NK-92 treated with Interleukin-12 subunit alpha and Interleukin-12 subunit beta, amount 100 ng/mL, for 24 hours (cell line): ENCODE data around the gene NISCH.

Experiments
- DNase-seq: peaks from one replicate; lab custom pipeline; 2025; lab: John Stamatoyannopoulos, UW

The NISCH gene

DNA sequence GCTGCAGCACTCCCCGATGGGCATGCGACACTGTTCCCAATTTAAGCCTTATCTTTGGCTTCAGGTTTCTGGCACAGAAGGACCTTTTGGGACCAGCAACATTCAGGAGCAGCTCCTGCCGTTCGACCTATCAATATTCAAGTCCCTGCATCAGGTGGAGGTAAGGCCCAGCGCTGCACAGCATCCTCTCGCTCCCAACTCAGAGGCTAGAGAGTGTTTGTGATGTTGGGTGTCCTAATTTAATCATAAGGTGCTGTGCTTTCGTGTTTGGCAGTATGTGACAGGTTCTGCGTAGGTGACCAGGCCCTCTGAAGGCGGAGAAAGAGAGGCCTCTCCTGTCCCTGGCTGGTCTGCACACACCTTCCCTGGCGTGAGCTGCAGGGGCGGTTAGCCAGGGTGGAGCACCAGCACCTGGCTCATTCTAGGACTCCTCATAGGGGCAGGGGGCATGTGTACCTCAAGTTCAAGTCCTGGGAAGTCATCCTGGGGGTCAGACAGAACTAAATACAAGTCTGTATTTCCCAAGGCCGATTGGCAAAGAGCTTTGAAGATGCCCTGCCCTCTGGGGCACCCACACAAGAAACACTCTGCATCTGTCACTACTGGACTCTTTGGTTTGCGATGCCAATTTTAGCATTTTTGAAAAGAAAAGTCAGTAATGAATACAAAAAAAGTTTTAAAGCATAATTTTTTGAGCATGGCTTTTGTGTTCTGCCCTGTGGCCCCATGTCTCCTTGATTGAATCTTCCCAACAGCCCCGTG is 17.0 kb downstream of the NISCH start:
- no peak for DNase-seq

DNA sequence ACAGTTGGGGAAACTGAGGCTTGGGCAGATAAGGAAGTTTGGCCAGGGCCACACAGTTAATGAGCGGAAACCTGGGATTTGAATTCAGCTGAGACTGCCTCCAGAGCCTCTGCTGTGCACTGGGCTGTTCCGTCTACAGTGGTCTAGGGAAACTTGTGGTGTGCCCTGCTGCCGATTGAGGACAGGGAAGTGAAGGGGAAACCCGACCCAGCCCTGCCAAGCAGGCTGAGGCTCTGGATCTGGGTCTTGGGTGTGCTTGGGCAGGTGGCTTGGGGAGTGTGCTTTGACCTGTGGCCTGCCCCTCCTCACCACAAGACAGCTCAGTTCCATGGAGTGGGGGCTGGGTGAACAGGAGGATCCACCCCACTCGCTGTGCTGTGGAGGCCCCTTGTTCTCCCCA is 17.6 kb downstream of the NISCH start:
- no peak for DNase-seq

DNA sequence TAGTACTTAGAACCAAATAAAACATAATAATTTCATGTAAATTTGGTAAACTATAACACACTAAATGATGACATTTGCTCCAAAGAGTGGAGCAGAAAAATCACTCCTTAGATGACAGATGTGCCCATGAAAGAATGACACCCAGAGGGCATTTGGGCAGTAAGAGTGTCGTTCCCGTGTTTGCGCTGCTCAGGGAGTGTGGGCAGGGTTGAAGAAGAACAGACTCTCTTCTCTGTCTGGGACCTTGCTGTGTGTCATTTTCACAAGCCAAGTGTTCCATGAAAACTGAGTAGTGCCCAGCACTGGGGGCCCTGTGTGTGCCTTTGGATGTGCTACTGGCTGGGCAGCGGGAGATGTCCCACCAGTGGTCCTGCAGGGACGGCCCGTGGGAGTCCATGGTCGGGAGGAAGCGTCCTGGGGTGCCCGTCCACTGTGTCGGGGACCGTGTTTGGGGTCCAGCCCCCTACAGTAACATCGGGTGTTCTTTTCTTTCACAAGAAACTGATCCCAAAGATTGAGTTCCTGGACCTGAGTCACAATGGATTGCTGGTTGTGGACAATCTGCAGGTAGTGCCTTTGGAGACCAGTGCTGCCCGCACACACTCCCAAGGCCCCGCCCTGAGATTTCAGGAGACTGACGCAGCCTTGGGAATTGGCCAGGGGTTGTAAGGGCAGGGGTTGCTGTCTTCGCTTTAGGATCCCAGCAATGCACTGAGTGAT is 21.8 kb downstream of the NISCH start:
- DNase-seq, result no peak

DNA sequence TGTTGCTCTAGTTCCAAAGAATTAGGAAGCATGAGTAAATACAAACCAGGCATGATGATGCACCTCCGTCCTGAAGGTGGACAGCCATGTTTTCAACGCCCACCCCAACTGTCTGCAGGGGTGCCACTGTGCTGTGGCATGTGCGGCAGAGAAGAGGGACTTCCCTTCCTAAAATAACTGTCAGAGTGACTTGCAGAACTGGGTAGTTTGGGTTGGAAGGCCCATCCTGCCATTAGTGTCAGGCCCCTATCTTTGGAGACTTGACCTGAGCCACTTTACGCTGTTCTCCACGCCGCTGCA is 22.3 kb downstream of the NISCH start:
- no peak for DNase-seq

DNA sequence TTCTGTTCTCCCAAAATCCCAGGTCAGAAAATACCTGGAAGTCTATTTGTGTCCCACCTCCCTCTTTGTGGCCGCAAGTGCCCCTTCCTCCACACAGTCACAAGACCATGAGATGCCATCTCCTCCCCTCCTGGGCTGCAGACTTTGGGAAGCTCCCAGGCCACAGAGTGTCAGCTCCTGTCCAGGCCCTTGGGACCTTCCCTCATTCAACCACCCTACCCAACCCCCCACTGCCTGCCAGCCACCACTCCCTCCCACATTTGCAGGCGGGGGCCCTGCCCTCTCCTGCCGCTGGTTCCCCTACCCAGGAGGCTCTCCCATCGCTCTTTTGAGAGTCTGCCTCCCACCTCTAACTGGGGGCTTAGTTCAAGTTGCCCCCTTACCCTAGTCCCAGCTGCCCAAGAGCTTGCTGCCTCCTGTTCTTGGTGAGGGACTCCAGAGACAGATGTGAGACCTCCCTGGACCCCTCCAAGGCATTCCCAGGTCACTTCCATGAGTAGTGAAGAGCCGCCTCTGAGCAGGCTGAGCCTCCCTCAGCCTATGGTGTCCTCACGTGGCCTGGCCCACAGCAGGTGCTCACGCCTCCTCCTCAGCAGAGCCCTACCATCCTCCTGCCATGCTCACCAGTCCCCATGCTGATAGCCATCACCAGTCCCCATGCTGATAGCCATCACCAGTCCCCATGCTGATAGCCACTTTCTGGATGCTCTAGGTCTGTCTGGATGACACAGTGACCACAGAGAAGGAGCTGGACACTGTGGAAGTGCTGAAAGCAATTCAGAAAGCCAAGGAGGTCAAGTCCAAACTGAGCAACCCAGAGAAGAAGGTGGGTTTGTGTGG is 23.9 kb downstream of the NISCH start:
- DNase-seq, result no peak

DNA sequence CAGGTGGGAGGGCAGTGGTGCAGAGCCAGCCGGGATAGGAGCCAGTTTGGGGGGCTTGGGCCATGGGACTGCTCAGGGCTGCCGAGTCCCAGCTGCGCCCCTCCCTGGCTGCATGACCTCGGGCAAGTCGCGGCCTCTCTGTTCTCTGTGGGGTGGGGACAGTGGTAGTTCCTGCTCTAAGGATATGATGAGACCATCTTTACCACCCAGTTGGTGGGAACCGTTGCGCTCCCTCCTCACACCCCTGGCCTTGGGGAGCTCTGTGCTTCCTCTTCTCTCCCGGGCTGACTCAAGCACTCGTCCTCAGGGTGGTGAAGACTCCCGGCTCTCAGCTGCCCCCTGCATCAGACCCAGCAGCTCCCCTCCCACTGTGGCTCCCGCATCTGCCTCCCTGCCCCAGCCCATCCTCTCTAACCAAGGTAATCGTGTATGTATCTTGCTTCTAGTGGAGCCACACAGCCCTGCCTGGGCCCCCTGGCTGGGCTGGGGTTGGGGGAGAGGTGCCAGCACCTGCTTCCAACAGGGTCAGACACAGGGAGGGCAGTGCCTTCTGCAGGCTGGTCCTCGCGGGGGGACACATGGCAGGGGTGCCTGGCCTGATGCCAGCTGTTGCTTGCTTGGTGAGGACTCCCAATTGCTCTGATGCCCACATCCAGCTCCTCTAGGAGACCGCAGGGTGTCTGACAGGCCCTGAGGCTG is 24.6 kb downstream of the NISCH start:
- DNase-seq, result no peak

DNA sequence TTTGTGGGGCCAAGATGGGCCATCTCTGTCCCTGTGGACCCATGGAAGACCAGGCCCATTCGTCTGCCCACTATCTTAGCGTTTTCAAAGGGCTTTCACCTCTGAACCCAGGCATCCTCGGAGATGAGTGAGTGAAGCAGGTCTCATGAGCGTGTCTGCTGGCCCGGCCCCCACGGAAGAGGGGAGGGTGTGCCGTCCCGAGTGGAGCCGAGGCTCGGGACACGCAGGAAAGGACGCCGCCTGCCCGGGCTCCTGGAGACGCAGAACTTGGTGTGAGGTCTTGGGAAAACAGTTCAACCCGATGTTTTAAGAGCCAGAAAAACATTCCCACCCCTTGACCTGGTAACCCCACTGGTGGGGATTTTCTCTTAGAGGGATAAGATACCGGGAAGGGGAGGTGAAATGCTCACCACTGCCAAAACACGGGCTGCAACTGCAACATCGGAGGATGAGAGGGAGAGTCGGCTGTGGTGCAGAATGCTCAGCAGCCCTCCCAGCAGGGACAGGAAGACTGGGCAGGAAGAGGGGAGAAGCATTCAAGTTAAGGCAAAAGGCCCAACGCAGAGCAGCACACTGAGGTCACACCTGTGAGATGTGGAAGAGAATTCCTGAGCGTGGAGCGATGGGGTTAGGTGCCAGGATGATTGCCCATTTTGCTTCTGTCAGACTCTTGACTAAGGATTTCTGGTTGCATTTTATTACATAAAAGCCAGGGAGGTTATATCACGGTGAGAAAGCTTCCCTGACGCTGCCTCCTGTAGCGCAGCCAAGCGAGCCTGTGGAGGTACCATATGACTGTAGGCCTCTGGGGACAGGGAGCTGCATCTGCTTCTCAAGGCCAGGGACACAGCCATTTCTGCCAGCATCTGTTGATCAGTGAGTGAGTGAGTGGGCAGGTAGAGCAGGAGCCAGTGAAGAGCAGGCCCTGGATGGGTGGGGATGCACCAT is 25.6 kb downstream of the NISCH start:
- DNase-seq, result no peak

DNA sequence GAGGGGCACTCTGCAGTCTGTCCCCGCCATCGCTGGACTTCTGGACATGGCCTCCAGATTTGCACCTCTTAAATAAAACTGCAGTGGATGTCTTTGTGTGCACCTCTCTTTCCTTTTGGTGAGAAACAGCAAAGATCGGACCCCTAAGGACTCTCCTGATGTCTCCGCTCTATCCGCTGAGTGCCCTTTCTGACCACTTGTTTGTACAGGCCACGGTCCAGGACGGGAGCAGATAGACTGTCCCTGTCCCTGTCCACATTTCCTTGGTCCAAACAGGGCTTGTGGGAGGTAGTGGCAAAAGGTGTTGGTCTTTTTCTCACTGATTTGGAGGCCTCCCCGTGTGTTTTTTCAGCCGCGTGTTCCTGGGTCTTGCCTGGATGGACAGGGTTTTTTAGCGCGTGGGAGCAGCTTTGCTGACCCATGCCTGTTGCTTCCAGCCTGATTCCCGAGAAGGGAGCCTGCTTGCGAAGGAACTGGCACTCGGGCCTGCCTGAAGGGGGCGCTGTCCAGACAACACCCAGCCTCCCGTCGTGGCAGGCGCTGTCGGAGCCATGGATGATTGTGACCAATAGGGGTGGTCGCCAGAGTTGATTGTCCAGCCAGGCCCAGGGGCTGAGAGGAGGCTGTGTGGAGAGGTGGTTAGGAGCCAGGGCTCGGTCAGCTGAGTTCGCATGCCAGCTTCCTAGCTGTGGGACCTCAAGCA is 26.6 kb downstream of the NISCH start:
- DNase-seq, result no peak

DNA sequence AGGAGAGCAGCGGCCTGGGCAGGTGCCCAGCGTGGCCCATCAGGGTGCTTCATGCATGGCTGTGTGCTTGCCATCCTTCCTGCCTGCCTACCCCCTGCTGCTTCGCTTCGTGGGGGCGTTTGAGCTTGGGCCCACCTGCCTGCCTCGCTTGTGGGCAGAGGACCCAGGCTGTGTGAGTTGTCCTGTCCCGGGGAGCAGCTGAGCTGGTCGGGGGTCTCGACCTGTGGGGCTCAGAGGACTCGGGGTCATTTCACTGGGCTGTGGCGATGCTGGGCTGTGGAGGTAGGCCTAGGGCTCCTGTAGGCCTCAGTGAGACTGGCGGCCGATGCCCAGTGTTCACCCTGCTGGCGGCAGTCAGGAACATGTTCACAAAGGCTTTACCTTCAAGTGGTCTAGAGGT is 27.7 kb downstream of the NISCH start:
- DNase-seq, result no peak

DNA sequence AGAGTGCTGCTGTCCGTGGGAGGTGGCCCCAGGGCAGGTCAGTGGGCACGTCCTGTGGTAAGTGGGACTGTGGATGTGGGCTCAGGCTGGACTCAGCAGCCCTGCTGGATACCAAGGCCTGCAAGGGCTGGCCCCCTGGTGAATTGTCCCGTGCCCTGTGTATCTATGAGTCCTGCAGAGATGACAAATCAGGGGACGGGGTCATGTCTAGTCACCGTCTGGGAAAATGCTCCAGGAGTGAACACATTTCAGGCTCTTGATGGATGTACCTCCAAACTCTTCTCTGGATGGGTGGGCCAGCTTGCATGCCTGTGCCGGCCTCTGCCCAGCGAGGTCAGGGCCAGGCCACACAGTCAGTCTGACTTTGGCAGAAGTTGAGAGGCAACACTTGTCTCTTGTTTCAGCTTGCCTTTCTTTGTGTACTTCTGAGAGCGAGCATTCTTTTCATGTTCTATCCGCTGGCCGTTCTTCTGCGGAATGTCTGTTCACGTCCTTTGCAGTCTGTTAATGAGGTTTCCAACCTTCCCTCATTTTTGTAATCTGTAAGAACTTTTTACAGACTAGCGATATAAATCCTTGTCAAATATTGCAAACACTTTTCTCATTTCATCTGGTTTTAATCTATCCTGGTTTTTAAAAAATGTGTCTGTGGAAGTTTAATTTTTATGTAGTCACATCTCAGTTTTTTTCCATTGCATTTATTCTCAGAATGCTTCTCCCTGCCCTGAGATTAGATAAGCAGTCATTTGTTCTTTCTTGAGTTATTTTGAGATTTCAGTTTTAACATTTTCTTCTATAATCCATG is 28.4 kb downstream of the NISCH start:
- no peak for DNase-seq

DNA sequence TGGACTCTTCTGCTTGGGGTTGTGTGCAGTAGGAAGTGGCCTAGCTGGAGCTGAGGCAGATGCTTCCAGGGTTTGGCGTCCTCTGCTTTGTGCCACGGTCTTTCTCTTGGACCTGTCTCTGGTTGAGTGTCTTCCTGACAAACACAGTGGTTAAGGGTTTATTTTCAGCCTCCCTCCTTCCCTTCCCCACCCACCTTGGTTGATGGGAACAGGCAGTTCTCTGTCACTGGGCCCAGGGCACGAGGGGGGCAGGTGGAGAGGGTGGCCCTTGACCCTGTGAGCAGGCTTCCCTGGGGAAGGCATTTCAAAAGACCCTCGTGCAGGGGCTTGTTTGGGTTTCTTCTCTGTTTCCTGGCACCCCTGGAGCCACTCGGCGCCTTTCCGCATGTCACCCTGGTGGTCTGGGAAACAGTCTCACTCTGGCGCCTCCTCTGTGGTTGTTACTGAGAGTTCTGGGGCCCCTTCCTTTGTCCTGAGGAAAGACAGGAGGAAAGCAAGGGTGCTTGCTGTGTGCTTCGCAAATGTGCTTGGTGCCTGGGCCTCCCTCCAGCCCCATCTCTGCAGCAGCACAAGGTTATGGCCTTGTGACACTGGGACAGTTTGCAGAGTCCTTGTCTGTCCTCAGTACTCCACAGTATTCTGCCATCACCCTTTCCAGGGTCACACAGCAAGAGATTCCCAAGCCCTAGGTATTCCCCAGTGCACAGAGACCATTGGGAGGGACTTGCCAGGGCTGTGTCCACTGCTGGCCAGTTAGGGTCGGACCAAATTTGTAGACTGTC is 29.5 kb downstream of the NISCH start:
- no peak for DNase-seq

DNA sequence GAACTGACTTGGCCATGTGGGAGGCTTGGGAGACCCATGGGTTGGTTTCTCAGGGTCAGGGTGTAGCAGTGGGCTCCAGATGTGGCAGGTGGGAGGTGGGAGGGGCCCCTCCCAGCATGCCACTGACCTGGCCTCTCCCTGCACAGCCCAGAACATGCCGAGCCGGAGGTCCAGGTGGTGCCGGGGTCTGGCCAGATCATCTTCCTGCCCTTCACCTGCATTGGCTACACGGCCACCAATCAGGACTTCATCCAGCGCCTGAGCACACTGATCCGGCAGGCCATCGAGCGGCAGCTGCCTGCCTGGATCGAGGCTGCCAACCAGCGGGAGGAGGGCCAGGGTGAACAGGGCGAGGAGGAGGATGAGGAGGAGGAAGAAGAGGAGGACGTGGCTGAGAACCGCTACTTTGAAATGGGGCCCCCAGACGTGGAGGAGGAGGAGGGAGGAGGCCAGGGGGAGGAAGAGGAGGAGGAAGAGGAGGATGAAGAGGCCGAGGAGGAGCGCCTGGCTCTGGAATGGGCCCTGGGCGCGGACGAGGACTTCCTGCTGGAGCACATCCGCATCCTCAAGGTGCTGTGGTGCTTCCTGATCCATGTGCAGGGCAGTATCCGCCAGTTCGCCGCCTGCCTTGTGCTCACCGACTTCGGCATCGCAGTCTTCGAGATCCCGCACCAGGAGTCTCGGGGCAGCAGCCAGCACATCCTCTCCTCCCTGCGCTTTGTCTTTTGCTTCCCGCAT is 31.8 kb downstream of the NISCH start:
- no peak for DNase-seq

DNA sequence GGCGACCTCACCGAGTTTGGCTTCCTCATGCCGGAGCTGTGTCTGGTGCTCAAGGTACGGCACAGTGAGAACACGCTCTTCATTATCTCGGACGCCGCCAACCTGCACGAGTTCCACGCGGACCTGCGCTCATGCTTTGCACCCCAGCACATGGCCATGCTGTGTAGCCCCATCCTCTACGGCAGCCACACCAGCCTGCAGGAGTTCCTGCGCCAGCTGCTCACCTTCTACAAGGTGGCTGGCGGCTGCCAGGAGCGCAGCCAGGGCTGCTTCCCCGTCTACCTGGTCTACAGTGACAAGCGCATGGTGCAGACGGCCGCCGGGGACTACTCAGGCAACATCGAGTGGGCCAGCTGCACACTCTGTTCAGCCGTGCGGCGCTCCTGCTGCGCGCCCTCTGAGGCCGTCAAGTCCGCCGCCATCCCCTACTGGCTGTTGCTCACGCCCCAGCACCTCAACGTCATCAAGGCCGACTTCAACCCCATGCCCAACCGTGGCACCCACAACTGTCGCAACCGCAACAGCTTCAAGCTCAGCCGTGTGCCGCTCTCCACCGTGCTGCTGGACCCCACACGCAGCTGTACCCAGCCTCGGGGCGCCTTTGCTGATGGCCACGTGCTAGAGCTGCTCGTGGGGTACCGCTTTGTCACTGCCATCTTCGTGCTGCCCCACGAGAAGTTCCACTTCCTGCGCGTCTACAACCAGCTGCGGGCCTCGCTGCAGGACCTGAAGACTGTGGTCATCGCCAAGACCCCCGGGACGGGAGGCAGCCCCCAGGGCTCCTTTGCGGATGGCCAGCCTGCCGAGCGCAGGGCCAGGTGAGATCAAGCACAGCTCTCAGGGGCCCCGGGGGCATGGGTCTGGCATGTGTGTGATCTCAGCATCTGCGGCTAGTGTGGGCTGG is 32.6 kb downstream of the NISCH start:
- DNase-seq, result no peak

DNA sequence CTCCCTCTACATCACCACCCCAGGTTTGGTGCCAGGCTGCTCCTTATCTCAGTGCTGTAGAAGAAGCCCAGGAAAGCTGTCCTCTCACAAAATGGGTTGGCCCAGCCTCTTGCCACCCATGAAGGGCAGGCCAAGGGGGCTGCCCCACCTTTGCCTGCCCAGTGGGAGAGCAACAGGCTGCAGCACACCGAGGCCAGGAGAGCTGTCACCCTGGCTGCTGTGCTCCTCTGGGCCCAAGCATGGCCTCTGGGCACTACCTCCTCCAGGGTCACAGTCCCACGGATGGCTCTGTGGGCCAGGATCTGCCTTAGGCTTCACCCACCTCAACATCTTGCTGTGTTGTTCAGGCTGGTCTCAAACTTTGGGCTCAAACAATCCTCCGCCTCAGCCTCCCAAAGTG is 33.3 kb downstream of the NISCH start:
- DNase-seq, result no peak

DNA sequence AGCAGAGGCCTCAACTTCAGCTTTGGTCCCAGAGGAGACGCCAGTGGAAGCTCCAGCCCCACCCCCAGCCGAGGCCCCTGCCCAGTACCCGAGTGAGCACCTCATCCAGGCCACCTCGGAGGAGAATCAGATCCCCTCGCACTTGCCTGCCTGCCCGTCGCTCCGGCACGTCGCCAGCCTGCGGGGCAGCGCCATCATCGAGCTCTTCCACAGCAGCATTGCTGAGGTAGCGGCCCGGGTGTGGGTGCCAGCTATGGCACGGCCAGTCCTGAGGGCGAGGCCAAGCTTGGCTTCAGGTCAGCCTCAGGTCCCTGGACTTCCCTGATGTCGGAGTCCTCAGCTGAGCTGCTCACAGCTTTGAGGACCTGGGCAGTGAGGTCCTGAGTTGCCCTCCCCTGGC is 34.0 kb downstream of the NISCH start:
- no peak for DNase-seq

DNA sequence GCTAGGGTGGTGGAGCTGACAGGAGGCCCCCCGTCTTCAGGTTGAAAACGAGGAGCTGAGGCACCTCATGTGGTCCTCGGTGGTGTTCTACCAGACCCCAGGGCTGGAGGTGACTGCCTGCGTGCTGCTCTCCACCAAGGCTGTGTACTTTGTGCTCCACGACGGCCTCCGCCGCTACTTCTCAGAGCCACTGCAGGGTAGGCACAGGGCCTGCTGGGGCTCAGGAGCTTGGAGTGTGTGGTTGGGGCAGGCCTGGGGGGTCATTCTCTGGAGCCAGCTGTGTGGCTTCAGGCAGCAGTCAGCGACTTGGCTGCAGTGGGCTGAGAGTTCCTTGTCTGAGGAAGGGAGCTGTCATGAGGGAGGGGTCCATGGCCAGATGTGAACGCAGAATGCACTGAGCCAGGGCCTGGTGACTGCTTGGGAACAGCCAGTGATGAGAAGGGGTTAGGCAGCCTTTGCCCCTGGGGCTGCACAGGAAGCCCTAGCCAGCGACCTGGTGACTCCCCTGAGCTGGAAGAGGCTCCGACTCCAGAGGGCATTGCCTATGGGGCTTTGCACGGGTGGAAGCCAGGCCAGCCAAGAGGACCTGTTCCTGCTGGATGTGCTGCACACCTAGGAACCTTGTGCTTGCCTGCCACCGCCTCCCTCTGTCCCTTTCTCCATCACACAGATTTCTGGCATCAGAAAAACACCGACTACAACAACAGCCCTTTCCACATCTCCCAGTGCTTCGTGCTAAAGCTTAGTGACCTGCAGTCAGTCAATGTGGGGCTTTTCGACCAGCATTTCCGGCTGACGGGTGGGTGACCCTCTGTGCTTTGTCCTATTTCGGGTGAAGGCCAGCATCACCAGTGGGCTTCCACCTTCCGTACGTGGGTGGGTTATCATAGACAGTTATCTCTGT is 34.9 kb downstream of the NISCH start:
- no peak for DNase-seq
